ENCODE measurements around the gene ITSN2. TPM values are rescaled to one million over a fixed set of nuclear protein-coding genes. Genes with fewer than 3 reads are reported as not detected.
"Not testable (repeated sequence)": the region's sequence is repeated elsewhere in the genome, so short reads cannot be mapped to it uniquely, and the experiment has no call there.

ITSN2 gene
- total RNA-seq, 2 experiments from 2014 or later = 72.0 to 77.2 TPM

GRCh38 chr2:24357115-24357514, 3.2 kb downstream of the ITSN2 start:
- H3K27ac Mint-ChIP-seq; H3K36me3 Mint-ChIP-seq; H3K4me3 Mint-ChIP-seq; DNase-seq; H3K9me3 Mint-ChIP-seq (ENCODE audit: low read depth); CTCF ChIA-PET; ATAC-seq; H3K27me3 Mint-ChIP-seq: not testable (repeated sequence)
- peaks cover 40% of the 10 kb centered on the region for H3K4me1 Mint-ChIP-seq

DNA sequence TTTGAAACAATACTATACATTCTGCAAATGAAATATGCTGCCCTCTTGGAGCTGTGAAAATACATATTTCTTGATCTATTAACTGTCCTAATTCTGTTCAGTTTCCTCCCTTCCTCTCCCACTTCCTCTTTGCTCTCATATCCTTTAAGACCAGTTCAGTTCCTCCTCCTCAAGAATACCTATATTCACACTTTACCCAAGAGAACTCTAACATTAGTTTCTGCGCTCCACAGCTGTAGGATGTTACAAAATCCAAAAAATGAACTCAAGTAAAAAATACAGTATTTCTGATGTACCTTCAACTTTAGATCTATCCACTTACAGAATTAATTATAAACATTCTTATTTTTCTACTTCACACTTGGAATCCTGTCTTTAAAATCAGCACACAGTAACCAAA, 5.4 kb downstream of the ITSN2 start:
- Mint-ChIP-seq H3K9me3 (ENCODE audit: low read depth) (no peaks in the 10 kb centered on the region), H3K27ac (no peak overlapping the region), H3K4me1 (peaks cover 43% of the 10 kb centered on the region), H3K36me3 (peaks cover 9% of the 10 kb centered on the region), H3K4me3 (no peak overlapping the region), H3K27me3 (no peaks in the 10 kb centered on the region)
- ATAC-seq = no peak
- CTCF ChIA-PET = no interaction called here
- DNase-seq = no peak

GRCh38 chr2:24354395-24354794, 5.9 kb downstream of the ITSN2 start:
- CTCF ChIA-PET = no interaction called here
- no peak for ATAC-seq
- H3K36me3 Mint-ChIP-seq = peaks cover 9% of the 10 kb centered on the region
- H3K4me1 Mint-ChIP-seq = peaks cover 45% of the 10 kb centered on the region
- H3K9me3 Mint-ChIP-seq (ENCODE audit: low read depth) = no peaks in the 10 kb centered on the region
- no peak overlapping the region for H3K4me3 Mint-ChIP-seq
- no peak for DNase-seq
- no peak overlapping the region for H3K27ac Mint-ChIP-seq
- H3K27me3 Mint-ChIP-seq = no peaks in the 10 kb centered on the region

- H3K9me3 Mint-ChIP-seq (ENCODE audit: low read depth) = no peaks in the 10 kb centered on the region
- no peak overlapping the region for H3K27ac Mint-ChIP-seq
- peaks cover 47% of the 10 kb centered on the region for H3K4me1 Mint-ChIP-seq
- peaks cover 9% of the 10 kb centered on the region for H3K36me3 Mint-ChIP-seq
- no peak overlapping the region for H3K4me3 Mint-ChIP-seq
- ATAC-seq (no peak), DNase-seq (no peak)
- no peaks in the 10 kb centered on the region for H3K27me3 Mint-ChIP-seq
- CTCF ChIA-PET = no interaction called here
Measured at GRCh38 chr2:24353973-24354372, 6.4 kb downstream of the ITSN2 start.

- no peaks in the 10 kb centered on the region for H3K9me3 Mint-ChIP-seq (ENCODE audit: low read depth)
- no peak for ATAC-seq
Measured at GRCh38 chr2:24353364-24353763, 7.0 kb downstream of the ITSN2 start.

DNA sequence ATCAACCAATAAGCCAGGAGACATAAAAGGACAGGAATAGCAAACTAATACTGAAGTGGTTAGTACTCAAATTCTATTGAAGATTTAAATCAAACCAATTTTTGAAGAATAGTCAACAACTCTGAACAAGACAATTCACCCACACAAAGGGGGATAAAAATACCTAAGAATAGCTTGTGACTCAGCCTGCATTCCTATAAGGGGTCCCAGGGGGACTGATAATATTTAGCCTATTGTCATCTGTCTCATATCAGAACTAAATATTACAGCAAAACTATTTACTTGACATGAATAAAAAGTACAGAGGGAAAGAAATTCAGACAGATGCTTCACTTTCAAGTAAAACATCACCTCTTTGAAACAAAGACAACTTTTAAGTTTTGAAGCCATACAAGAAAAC, 7.7 kb downstream of the ITSN2 start:
- Mint-ChIP-seq H3K27me3 (no peaks in the 10 kb centered on the region), H3K36me3 (peaks cover 9% of the 10 kb centered on the region), H3K9me3 (ENCODE audit: low read depth) (no peaks in the 10 kb centered on the region), H3K4me1 (peaks cover 40% of the 10 kb centered on the region), H3K27ac (no peak overlapping the region), H3K4me3 (no peak overlapping the region)
- CTCF ChIA-PET = no interaction called here
- ATAC-seq = no peak
- no peak for DNase-seq

More at GRCh38 chr2:24353364-24353763, 7.0 kb downstream of the ITSN2 start:
- H3K36me3 Mint-ChIP-seq = peaks cover 9% of the 10 kb centered on the region
- no peak for DNase-seq
- peaks cover 44% of the 10 kb centered on the region for H3K4me1 Mint-ChIP-seq
- CTCF ChIA-PET = no interaction called here
- H3K27ac Mint-ChIP-seq = no peak overlapping the region
- no peak overlapping the region for H3K4me3 Mint-ChIP-seq
- no peaks in the 10 kb centered on the region for H3K27me3 Mint-ChIP-seq

DNA sequence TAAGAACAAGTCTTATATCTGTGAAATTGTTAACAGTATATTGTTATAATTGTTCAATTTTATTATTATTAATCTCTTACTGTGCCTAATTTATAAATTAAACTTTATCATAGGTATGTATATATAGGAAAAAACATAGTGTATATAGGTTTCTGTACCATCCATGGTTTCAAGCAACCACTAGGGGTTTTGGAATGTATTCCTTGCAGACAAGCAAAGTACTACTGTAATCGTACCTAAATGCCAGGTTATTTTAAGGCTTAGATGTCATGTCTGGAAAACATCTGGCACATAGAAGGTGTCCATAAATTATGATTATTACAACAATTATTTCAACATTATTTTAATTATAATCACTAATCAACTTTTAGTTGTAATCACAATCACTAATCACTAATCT, 8.4 kb downstream of the ITSN2 start:
- Mint-ChIP-seq H3K9me3 (ENCODE audit: low read depth) (no peaks in the 10 kb centered on the region), H3K27me3 (no peaks in the 10 kb centered on the region), H3K27ac (no peak overlapping the region), H3K4me1 (peaks cover 36% of the 10 kb centered on the region), H3K36me3 (peaks cover 6% of the 10 kb centered on the region), H3K4me3 (no peak overlapping the region)
- DNase-seq (no peak), ATAC-seq (no peak)
- CTCF ChIA-PET = no interaction called here

- Mint-ChIP-seq H3K4me1 (peaks cover 34% of the 10 kb centered on the region), H3K27ac (no peak overlapping the region), H3K4me3 (no peak overlapping the region), H3K27me3 (no peaks in the 10 kb centered on the region), H3K36me3 (peaks cover 3% of the 10 kb centered on the region), H3K9me3 (ENCODE audit: low read depth) (no peaks in the 10 kb centered on the region)
- no peak for ATAC-seq
- DNase-seq = no peak
- CTCF ChIA-PET = interaction anchor here (1.0 kb wide), 1 partner anchor 58 kb away, joined by 3 read pairs; no protein-coding TSS in a partner anchor
Measured at GRCh38 chr2:24351627-24351938, 8.8 kb downstream of the ITSN2 start.

- H3K9me3 Mint-ChIP-seq (ENCODE audit: low read depth) = no peaks in the 10 kb centered on the region
- peaks cover 3% of the 10 kb centered on the region for H3K36me3 Mint-ChIP-seq
- DNase-seq = no peak
- H3K4me3 Mint-ChIP-seq = no peak overlapping the region
- ATAC-seq = no peak
- peaks cover 34% of the 10 kb centered on the region for H3K4me1 Mint-ChIP-seq
- CTCF ChIA-PET = interaction anchor here (1.0 kb wide), 1 partner anchor 59 kb away, joined by 3 read pairs; no protein-coding TSS in a partner anchor
- H3K27ac Mint-ChIP-seq = no peak overlapping the region
- no peaks in the 10 kb centered on the region for H3K27me3 Mint-ChIP-seq
Measured at GRCh38 chr2:24350826-24351626, 9.3 kb downstream of the ITSN2 start.

DNA sequence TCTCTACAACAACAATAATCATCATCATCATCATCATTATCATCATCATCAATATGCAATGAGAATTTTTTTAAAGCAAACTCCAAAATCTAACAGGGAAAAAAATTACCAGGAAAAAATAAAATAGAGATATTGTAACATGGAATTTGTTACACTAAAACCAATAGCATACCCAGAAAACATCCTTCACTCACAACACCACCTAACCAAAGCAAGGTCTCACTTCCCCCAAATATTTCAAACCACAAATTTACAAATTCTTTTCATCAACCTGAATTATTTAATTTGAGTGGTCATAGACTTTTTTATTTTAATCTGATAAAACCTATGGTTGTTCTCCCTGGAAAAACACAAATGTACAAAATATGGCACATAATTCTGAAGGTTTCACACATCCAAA, 11.2 kb downstream of the ITSN2 start:
- no peak overlapping the region for H3K4me3 Mint-ChIP-seq
- no peaks in the 10 kb centered on the region for H3K27me3 Mint-ChIP-seq
- no peak for ATAC-seq
- H3K4me1 Mint-ChIP-seq = peaks cover 20% of the 10 kb centered on the region
- no peak overlapping the region for H3K27ac Mint-ChIP-seq
- no peaks in the 10 kb centered on the region for H3K9me3 Mint-ChIP-seq (ENCODE audit: low read depth)
- H3K36me3 Mint-ChIP-seq = peaks cover 1% of the 10 kb centered on the region
- CTCF ChIA-PET = interaction anchor here (0.6 kb wide), 1 partner anchor 690 kb away, joined by 6 read pairs; no protein-coding TSS in a partner anchor
- DNase-seq = no peak

DNA sequence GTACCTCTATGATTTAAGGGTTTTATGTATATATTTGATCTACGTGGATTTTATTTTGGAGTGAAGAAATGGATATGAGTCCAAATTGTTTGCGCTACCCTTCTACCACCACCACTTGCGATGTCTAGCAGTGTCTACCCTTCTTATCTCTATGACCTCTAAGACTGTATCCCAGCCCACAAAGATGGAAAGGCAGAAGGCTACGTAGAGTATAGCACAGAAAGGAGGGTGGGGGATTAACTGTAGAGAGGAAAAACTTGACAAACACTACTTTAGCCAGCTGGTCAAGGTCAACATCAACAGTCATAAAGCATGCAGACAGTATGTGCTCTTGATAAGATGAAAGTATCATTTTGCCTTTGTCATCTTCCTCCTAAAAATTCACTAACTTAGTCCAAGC, 14.4 kb downstream of the ITSN2 start:
- Mint-ChIP-seq H3K27ac (no peak overlapping the region), H3K36me3 (peaks cover 1% of the 10 kb centered on the region), H3K9me3 (ENCODE audit: low read depth) (no peaks in the 10 kb centered on the region), H3K27me3 (no peaks in the 10 kb centered on the region), H3K4me3 (no peak overlapping the region), H3K4me1 (peaks cover 15% of the 10 kb centered on the region)
- DNase-seq (no peak), ATAC-seq (no peak)
- CTCF ChIA-PET = no interaction called here

- ATAC-seq = no peak
- Mint-ChIP-seq H3K27ac (no peak overlapping the region), H3K36me3 (peaks cover 5% of the 10 kb centered on the region), H3K4me1 (peaks cover 6% of the 10 kb centered on the region), H3K27me3 (no peaks in the 10 kb centered on the region), H3K9me3 (ENCODE audit: low read depth) (no peaks in the 10 kb centered on the region), H3K4me3 (no peak overlapping the region)
- DNase-seq = no peak
- CTCF ChIA-PET = no interaction called here
Measured at GRCh38 chr2:24343225-24343882, 17.0 kb downstream of the ITSN2 start.

DNA sequence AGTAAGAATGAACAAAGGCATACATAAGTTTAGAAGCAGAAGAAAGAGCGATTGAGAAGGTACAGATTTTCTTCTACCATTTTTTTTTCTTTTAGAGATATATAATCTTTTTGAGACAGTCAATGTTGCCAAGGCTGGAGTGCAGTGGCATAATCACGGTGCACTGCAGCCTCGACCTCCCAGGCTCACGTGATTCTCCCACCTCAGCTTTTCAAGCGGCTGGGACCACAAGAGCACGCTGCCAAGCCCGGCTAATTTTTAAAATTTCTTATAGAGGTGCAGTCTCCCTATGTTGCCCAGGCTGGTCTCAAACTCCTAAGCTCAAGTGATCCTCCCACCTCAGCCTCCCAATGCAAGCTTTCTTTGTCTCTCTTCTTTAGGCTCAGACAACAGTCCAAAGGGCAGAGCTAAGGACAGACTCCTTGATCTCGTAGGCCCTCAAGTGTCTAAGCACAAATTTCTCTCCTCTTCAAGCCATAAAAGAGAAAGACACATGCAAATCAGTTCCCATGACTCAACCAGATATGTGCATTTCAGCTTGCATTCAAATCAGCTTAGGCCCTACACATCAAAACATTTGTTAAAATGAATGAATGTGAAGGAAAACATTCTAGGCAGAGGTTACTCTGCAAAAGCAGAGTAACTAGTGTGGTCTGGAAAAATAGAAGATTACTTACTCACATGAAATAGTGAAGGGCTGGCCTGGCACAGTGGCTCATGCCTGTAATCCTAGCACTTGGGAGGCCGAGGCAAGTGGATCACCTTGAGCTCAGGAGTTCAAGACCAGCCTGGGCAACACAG, 18.0 kb downstream of the ITSN2 start:
- ATAC-seq = no peak
- CTCF ChIA-PET = interaction anchor here (0.6 to 1.1 kb wide), 3 partner anchors 18 to 375 kb away, joined by 3 read pairs; partner anchors contain the start of gene ITSN2
- H3K4me3 Mint-ChIP-seq = no peak overlapping the region
- H3K4me1 Mint-ChIP-seq = peaks cover 6% of the 10 kb centered on the region
- H3K9me3 Mint-ChIP-seq (ENCODE audit: low read depth) = no peaks in the 10 kb centered on the region
- peaks cover 5% of the 10 kb centered on the region for H3K36me3 Mint-ChIP-seq
- no peak overlapping the region for H3K27ac Mint-ChIP-seq
- DNase-seq = no peak
- H3K27me3 Mint-ChIP-seq = no peaks in the 10 kb centered on the region
